Gastrocnemius medialis (tissue), 4 donors: ENCODE data around the gene LGALS3BP.

ENCODE experiments used
- POLR2A ChIP-seq, 2 donors: fragments of 450-650 bp; IDR thresholded peaks; one replicate each; pipeline ENCODE4 v1.6.1; 2017; ENCODE audit warnings: antibody characterized with exemption in 2 of 2, mild to moderate bottlenecking in 2 of 2, moderate library complexity in 2 of 2
- TF ChIP-seq, protein P1 (sequence below), 5 experiments: fragments of 450-650 bp in 3 of 5; fragments of 200-600 bp in 2 of 5; sonication (generic) in 2 of 5; IDR thresholded peaks in 4 of 5; conservative IDR thresholded peaks in 1 of 5; 1 replicate in 4 of 5; 2 replicates in 1 of 5; pipeline ENCODE4 v1.5.1; 2016 to 2019; ENCODE audit warnings: antibody characterized with exemption in 5 of 5, mild to moderate bottlenecking in 3 of 5, moderate library complexity in 3 of 5

GRCh38 chr17:78950870-78951269, 28.9 kb downstream of the LGALS3BP start:
- TF ChIP-seq, protein P1, sequence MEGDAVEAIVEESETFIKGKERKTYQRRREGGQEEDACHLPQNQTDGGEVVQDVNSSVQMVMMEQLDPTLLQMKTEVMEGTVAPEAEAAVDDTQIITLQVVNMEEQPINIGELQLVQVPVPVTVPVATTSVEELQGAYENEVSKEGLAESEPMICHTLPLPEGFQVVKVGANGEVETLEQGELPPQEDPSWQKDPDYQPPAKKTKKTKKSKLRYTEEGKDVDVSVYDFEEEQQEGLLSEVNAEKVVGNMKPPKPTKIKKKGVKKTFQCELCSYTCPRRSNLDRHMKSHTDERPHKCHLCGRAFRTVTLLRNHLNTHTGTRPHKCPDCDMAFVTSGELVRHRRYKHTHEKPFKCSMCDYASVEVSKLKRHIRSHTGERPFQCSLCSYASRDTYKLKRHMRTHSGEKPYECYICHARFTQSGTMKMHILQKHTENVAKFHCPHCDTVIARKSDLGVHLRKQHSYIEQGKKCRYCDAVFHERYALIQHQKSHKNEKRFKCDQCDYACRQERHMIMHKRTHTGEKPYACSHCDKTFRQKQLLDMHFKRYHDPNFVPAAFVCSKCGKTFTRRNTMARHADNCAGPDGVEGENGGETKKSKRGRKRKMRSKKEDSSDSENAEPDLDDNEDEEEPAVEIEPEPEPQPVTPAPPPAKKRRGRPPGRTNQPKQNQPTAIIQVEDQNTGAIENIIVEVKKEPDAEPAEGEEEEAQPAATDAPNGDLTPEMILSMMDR (IDR thresholded peaks at IDR 0.05 in 4 of 5, conservative IDR thresholded peaks at IDR 0.05 in 1 of 5), result no peak
- no peak for TF ChIP-seq POLR2A (IDR thresholded peaks at IDR 0.05)
